ENCODE measurements around the gene ATP6V1F. TPM values are rescaled to one million over a fixed set of nuclear protein-coding genes. Genes with fewer than 3 reads are reported as not detected.

ATP6V1F gene
- total RNA-seq, 1 donor from 2014 or later: 180 TPM

DNA sequence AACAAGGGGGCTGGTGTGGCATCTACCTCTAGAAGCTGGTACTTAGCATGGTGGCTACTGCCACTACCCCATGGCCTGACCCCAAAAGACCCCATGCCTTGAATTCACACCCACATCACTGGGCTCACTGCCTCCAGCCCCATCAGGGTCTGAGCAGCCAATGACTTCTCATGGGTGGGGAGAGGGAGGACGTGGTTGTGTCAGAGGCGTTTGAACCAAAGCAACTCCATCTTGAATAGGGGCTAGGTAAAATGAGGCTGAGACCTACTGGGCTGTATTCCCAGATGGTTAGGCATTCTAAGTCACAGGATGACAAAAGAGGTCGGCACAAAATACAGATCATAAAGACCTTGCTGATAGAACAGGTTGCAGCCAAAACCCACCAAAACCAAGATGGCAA lies 32.7 kb downstream of the ATP6V1F start:
- no peaks in the 10 kb centered on the region for H3K36me3 ChIP-seq
- TF ChIP-seq, protein P1, sequence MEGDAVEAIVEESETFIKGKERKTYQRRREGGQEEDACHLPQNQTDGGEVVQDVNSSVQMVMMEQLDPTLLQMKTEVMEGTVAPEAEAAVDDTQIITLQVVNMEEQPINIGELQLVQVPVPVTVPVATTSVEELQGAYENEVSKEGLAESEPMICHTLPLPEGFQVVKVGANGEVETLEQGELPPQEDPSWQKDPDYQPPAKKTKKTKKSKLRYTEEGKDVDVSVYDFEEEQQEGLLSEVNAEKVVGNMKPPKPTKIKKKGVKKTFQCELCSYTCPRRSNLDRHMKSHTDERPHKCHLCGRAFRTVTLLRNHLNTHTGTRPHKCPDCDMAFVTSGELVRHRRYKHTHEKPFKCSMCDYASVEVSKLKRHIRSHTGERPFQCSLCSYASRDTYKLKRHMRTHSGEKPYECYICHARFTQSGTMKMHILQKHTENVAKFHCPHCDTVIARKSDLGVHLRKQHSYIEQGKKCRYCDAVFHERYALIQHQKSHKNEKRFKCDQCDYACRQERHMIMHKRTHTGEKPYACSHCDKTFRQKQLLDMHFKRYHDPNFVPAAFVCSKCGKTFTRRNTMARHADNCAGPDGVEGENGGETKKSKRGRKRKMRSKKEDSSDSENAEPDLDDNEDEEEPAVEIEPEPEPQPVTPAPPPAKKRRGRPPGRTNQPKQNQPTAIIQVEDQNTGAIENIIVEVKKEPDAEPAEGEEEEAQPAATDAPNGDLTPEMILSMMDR (IDR thresholded peaks at IDR 0.05): no peak
- H3K27ac ChIP-seq: no peak overlapping the region
- H3K4me1 ChIP-seq: no peaks in the 10 kb centered on the region
- no peaks in the 10 kb centered on the region for H3K9me3 ChIP-seq
- intact Hi-C loops (cut with DNase I): loop anchor here (10.0 kb wide), 1 partner anchor 189 kb away; no protein-coding TSS in a partner anchor
- DNase-seq: peak; percentile 9
- ATAC-seq: no peak
- H3K4me3 ChIP-seq: no peak overlapping the region
- peaks cover 10% of the 10 kb centered on the region for H3K27me3 ChIP-seq

DNA sequence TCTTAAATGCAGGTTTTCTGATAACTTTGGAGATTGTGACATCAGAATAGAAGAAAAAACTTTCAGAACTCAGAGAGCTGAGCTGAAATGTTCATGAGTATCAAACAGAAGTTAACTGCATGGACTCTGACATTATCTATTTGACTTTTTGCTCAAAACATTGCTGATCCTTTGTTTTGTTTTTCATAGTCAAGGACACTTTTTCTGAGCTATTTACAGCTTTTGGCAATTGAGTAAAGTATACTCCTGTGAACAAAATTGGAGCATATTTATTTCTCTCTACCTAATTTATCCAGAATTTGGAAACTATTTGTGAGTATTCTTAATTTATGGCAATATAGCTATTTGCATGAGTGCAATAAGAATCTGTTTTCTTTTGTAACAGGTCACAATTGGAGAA lies 36.7 kb downstream of the ATP6V1F start:
- Histone ChIP-seq H3K36me3 (no peaks in the 10 kb centered on the region), H3K27me3 (no peaks in the 10 kb centered on the region), H3K4me3 (no peak overlapping the region), H3K9me3 (no peaks in the 10 kb centered on the region), H3K4me1 (no peaks in the 10 kb centered on the region), H3K27ac (no peak overlapping the region)
- TF ChIP-seq, protein P1 (IDR thresholded peaks at IDR 0.05): no peak
- DNase-seq (no peak), ATAC-seq (no peak)
- intact Hi-C loops (cut with DNase I): loop anchor here (10.0 kb wide), 1 partner anchor 185 kb away; no protein-coding TSS in a partner anchor

- Histone ChIP-seq H3K36me3 (no peaks in the 10 kb centered on the region), H3K27me3 (no peaks in the 10 kb centered on the region), H3K4me3 (no peak overlapping the region), H3K27ac (no peak overlapping the region), H3K4me1 (no peaks in the 10 kb centered on the region), H3K9me3 (no peaks in the 10 kb centered on the region)
- intact Hi-C loops (cut with DNase I): no loop called here
- TF ChIP-seq, protein P1 (IDR thresholded peaks at IDR 0.05): no peak
- DNase-seq (no peak), ATAC-seq (no peak)
These were observed 37.6 kb downstream of the ATP6V1F start for GRCh38 chr7:128900237-128900636.

- peak; percentile 40 for DNase-seq
- TF ChIP-seq, protein P1 (IDR thresholded peaks at IDR 0.05): no peak
- H3K27me3 ChIP-seq: peaks cover 18% of the 10 kb centered on the region
- no peaks in the 10 kb centered on the region for H3K36me3 ChIP-seq
- ATAC-seq: peak; percentile 11
- H3K27ac ChIP-seq: no peak overlapping the region
- no peaks in the 10 kb centered on the region for H3K9me3 ChIP-seq
- intact Hi-C loops (cut with DNase I): no loop called here
- no peak overlapping the region for H3K4me3 ChIP-seq
- H3K4me1 ChIP-seq: no peaks in the 10 kb centered on the region
These were observed 40.3 kb downstream of the ATP6V1F start for GRCh38 chr7:128902761-128903585.

DNA sequence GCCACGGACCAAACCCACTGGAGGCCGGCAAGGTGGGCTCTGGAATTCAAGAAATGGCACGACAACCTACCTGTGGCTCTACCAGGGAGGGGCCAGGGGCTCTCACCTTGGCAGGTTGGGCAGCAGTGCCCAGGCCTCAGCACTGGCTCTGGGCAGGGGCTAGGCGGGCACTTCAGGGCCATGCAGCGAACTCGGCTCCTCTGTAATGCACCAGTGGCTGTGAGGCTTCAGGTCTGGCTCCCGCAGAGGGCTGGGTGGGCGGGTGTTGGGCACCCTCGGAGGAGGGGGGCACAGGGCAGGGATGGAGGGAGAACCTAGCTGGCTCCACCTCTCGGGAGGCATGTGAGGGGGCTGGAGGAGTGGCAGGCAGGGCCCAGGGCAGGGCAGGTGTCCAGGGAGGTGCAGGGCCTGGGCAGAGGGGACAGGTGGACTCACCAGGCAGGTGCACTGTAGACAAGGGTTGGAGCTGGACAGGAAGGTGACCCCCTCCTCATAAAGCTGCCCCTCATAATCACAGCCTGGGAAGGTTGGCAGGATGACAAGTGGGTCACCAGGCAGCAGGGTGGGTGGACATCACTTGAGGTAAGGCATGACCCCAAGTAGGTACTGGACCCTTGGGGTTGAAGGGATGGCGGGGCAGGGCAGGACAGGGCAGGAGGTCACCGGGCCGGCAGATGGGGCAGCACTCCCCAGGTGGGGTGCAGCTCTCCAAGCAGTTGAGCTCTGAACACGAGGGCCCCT lies 41.1 kb downstream of the ATP6V1F start:
- H3K9me3 ChIP-seq: no peaks in the 10 kb centered on the region
- intact Hi-C loops (cut with DNase I): no loop called here
- no peaks in the 10 kb centered on the region for H3K36me3 ChIP-seq
- ATAC-seq: no peak
- no peak overlapping the region for H3K4me3 ChIP-seq
- no peak overlapping the region for H3K27ac ChIP-seq
- H3K4me1 ChIP-seq: no peaks in the 10 kb centered on the region
- TF ChIP-seq, protein P1 (IDR thresholded peaks at IDR 0.05): no peak
- peaks cover 19% of the 10 kb centered on the region for H3K27me3 ChIP-seq
- peak; percentile 60 for DNase-seq

All from upper lobe of right lung (tissue), 1 donor.